ENCODE measurements around the gene RNF222. TPM values are rescaled to one million over a fixed set of nuclear protein-coding genes. Genes with fewer than 3 reads are reported as not detected.

The RNF222 gene
- total and polyA plus RNA-seq, 2 of the 8 experiments (the other 6 are each of a cell fraction or from before 2014, with no cell fraction given), result not detected

GRCh38 chr17:8393470-8394231, 4.0 kb downstream of the RNF222 start:
- H2BK12ac ChIP-seq (ENCODE audit: low read depth, low read length), result no peak overlapping the region
- H3K27me3 ChIP-seq (replicated peaks in 1 of 4; ENCODE audit: control insufficient read depth in 3 of 4, extremely low read depth in 1 of 4, insufficient read depth in 3 of 4, low read length in 3 of 4), result no peaks in the 10 kb centered on the region
- no peaks in the 10 kb centered on the region for H3K36me3 ChIP-seq (ENCODE audit: control insufficient read depth in 2 of 4, insufficient read depth in 4 of 4, low read length in 3 of 4)
- no peaks in the 10 kb centered on the region for H3K79me2 ChIP-seq (ENCODE audit: control insufficient read depth in 1 of 2, insufficient read depth in 2 of 2, low read length in 2 of 2)
- H3K4me1 ChIP-seq (replicated peaks in 1 of 4; ENCODE audit: control insufficient read depth in 3 of 4, insufficient read depth in 4 of 4, low read length in 3 of 4), result peaks cover 4 to 12% (median 4%) of the 10 kb centered on the region in 4 experiments; a peak in 6 of 7 replicates
- no peak overlapping the region for H4K5ac ChIP-seq (ENCODE audit: insufficient read length, low read depth, low read length)
- ChIA-PET CTCF (ENCODE audit: partially characterized antibody) (interaction anchor here (0.6 to 2.5 kb wide), 4 partner anchors 10 to 102 kb away, joined by 3 to 16 read pairs (median 6); no protein-coding TSS in a partner anchor), POLR2A (ENCODE audit: partially characterized antibody) (interaction anchor here (1.0 to 4.7 kb wide), 8 partner anchors 9 to 406 kb away, joined by 3 to 51 read pairs (median 4); partner anchors contain the start of genes AURKB, CTC1, MFSD6L and NDEL1)
- H3K4ac ChIP-seq (replicated peaks; ENCODE audit: insufficient read length, low read depth, low read length), result no peak overlapping the region
- no peak overlapping the region for H3K18ac ChIP-seq (ENCODE audit: extremely low read depth, low read length)
- H2BK120ac ChIP-seq (replicated peaks; ENCODE audit: low read depth, low read length), result no peak overlapping the region
- no peak overlapping the region for H3K56ac ChIP-seq (replicated peaks; ENCODE audit: insufficient read length, low read depth, low read length)
- no peak overlapping the region for H3K4me2 ChIP-seq (ENCODE audit: insufficient read depth in 1 of 2, low read depth in 2 of 2, low read length in 2 of 2)
- H2AK5ac ChIP-seq (ENCODE audit: low read depth, low read length), result no peak overlapping the region
- H2BK20ac ChIP-seq (ENCODE audit: low read length), result no peak overlapping the region
- no peak overlapping the region for H3K4me3 ChIP-seq (ENCODE audit: extremely low read depth in 1 of 4, insufficient read depth in 2 of 4, low read depth in 3 of 4, low read length in 4 of 4)
- no peak overlapping the region; the same call in 1 of the 2 replicates for H4K8ac ChIP-seq (ENCODE audit: extremely low read depth, insufficient read depth, low read length)
- no peaks in the 10 kb centered on the region for H4K20me1 ChIP-seq (replicated peaks in 1 of 2; ENCODE audit: control insufficient read depth in 1 of 2, insufficient read depth in 2 of 2, low read length in 2 of 2)
- no peak overlapping the region for H4K91ac ChIP-seq (replicated peaks; ENCODE audit: insufficient read length, low read length)
- H3K23me2 ChIP-seq (ENCODE audit: low read depth, low read length), result no peaks in the 10 kb centered on the region
- no peak overlapping the region for H3K27ac ChIP-seq (ENCODE audit: low read depth, low read length)
- H3K79me1 ChIP-seq (ENCODE audit: low read depth, low read length), result no peaks in the 10 kb centered on the region; the same call in 1 of the 2 replicates
- no peak overlapping the region for H3K23ac ChIP-seq (ENCODE audit: insufficient read length)
- no peaks in the 10 kb centered on the region for H3K9me3 ChIP-seq (ENCODE audit: insufficient read depth in 2 of 2, low read depth in 1 of 2, low read length in 1 of 2)
- H3K14ac ChIP-seq (ENCODE audit: insufficient read length), result no peak overlapping the region
- no peak for FAIRE-seq
- H2BK5ac ChIP-seq (ENCODE audit: low read depth, low read length), result peak overlapping the region; percentile 6; the same call in 1 of the 2 replicates
- no peak for DNase-seq (ENCODE audit: low read depth in 1 of 2, low spot score in 2 of 2)
- H2AFZ ChIP-seq (ENCODE audit: low read length), result no peak overlapping the region
- H2BK15ac ChIP-seq (ENCODE audit: low read length), result no peak overlapping the region
- H3K9ac ChIP-seq (replicated peaks in 1 of 4; ENCODE audit: extremely low read depth in 1 of 4, low read depth in 3 of 4, low read length in 3 of 4), result no peak overlapping the region
- 89% methylated on average over 8 of the region's 8 CpGs; no CpG with 5 or more reads in 1 of the 2 experiments for WGBS, 2 experiments (ENCODE audit: extremely low coverage in 1 of 2, insufficient coverage in 1 of 2, insufficient read length in 1 of 2, insufficient replicate concordance in 2 of 2, low coverage in 1 of 2, low lambda C conversion rate in 2 of 2, missing lambda C conversion rate in 1 of 2)
- no peak for TF ChIP-seq TCF12 (IDR thresholded peaks at IDR 0.05; ENCODE audit: low read depth, low read length)
- TF ChIP-seq TAF1 (IDR thresholded peaks at IDR 0.05; ENCODE audit: low read depth, low read length), result no peak
- TF ChIP-seq PHF8 (conservative IDR thresholded peaks at IDR 0.05; ENCODE audit: low read depth, low read length), result no peak
- no peak for TF ChIP-seq SAP30 (IDR thresholded peaks at IDR 0.05; ENCODE audit: insufficient read depth, insufficient replicate concordance, low read length)
- TF ChIP-seq ATF2 (IDR thresholded peaks at IDR 0.05; ENCODE audit: low read length), result no peak
- TF ChIP-seq SUZ12 (IDR thresholded peaks at IDR 0.05; ENCODE audit: low read length), result no peak
- TF ChIP-seq EZH2 (IDR thresholded peaks at IDR 0.05; ENCODE audit: low read depth, low read length, severe bottlenecking), result no peak
- no peak for TF ChIP-seq SRF (IDR thresholded peaks at IDR 0.05; ENCODE audit: low read depth, low read length)
- TF ChIP-seq FOSL1 (IDR thresholded peaks at IDR 0.05; ENCODE audit: insufficient read depth, low read depth, low read length), result no peak
- no peak for TF ChIP-seq SP1 (IDR thresholded peaks at IDR 0.05; ENCODE audit: low read depth, low read length)

All from H1 (cell line).